Endothelial cell of umbilical vein (primary cell): ENCODE measurements around the gene CDH23. TPM values are rescaled to one million over a fixed set of nuclear protein-coding genes. Genes with fewer than 3 reads are reported as not detected.

Experiments
- BruUV-seq: library from RNA; stranded (reverse); fragments of 400-500 nt; replicated peaks from 2 replicates; lab custom pipeline; 2021; lab: Mats Ljungman, UMichigan
- CTCF ChIA-PET: fragments of 300-600, 350-600 bp; sonication (Branson Sonifier 250); formaldehyde crosslinking; loops from one replicate; lab custom pipeline; 2021; ENCODE audit warnings: antibody characterized with exemption, inconsistent platforms; lab: Charles Lee
- POLR2A ChIA-PET: fragments of 300-600, 350-600 bp; sonication (Branson Sonifier 250); formaldehyde crosslinking; loops from one replicate; lab custom pipeline; 2021; ENCODE audit warnings: antibody characterized with exemption, inconsistent platforms; lab: Charles Lee
- DNase-seq: peaks from one replicate; pipeline ENCODE4 v3.0.0-alpha.2; 2011; ENCODE audit warnings: low read depth, low spot score
- FAIRE-seq: peaks from 2 replicates; lab custom pipeline; 2011; peaks lifted over from hg19 to GRCh38; lab: Jason Lieb, UNC
- H2AFZ ChIP-seq: 2 replicates; pipeline ENCODE4 v1.6.0; 2012; ENCODE audit warnings: low read depth, low read length, control low read depth, inconsistent platforms
- H3K27ac ChIP-seq: 2 replicates; pipeline ENCODE4 v1.5.1; 2011; ENCODE audit warnings: low read depth, mild to moderate bottlenecking, control low read depth, low read length, moderate library complexity; ENCODE audit not compliant: insufficient read depth
- H3K27me3 ChIP-seq, 2 experiments: 2 replicates each; pipeline versions ENCODE4 v1.6.0 to v1.6.1; 2011; ENCODE audit warnings: low read length in 2 of 2, mixed read lengths in 1 of 2; ENCODE audit not compliant: control insufficient read depth in 2 of 2, insufficient read depth in 2 of 2
- H3K36me3 ChIP-seq, 2 experiments: 2 replicates in 1 of 2; 3 replicates in 1 of 2; pipeline ENCODE4 v1.5.1; 2011; ENCODE audit warnings: low read length in 2 of 2, mild to moderate bottlenecking in 1 of 2, moderate library complexity in 1 of 2; ENCODE audit not compliant: control insufficient read depth in 2 of 2, insufficient read depth in 2 of 2; ENCODE audit errors: extremely low read depth in 1 of 2
- H3K4me1 ChIP-seq: 3 replicates; pipeline ENCODE4 v1.5.1; 2011; ENCODE audit warnings: mild to moderate bottlenecking, low read length; ENCODE audit not compliant: control insufficient read depth, insufficient read depth; ENCODE audit errors: extremely low read depth
- H3K4me2 ChIP-seq: 2 replicates; pipeline ENCODE4 v1.6.1; 2011; ENCODE audit warnings: low read length, control low read depth, mixed read lengths; ENCODE audit not compliant: insufficient read depth
- H3K4me3 ChIP-seq, 3 experiments: fragments of 200-600 bp in 1 of 3; sonication (generic), shearing (Covaris generic) in 1 of 3; replicated peaks in 1 of 3; 2 replicates each; pipeline ENCODE4 v1.5.1; 2011 to 2016; ENCODE audit warnings: control low read depth in 3 of 3, low read length in 3 of 3, mild to moderate bottlenecking in 2 of 3, inconsistent platforms in 1 of 3, low read depth in 1 of 3, moderate library complexity in 1 of 3; ENCODE audit not compliant: insufficient read depth in 1 of 3
- H3K79me2 ChIP-seq: 2 replicates; pipeline ENCODE4 v1.6.0; 2012; ENCODE audit warnings: low read length, inconsistent platforms; ENCODE audit not compliant: control insufficient read depth, insufficient read depth
- H3K9ac ChIP-seq: replicated peaks from 2 replicates; pipeline ENCODE3; 2011; ENCODE audit warnings: low read length, control low read depth; ENCODE audit not compliant: insufficient read depth; ENCODE audit errors: extremely low read depth
- H3K9me1 ChIP-seq: replicated peaks from 3 replicates; pipeline ENCODE4 v1.6.0; 2011; ENCODE audit warnings: mild to moderate bottlenecking, low read length; ENCODE audit not compliant: control insufficient read depth, insufficient read depth; ENCODE audit errors: extremely low read depth
- H3K9me3 ChIP-seq: replicated peaks from 2 replicates; pipeline ENCODE4 v1.5.1; 2012; ENCODE audit warnings: low read length, inconsistent platforms; ENCODE audit not compliant: control insufficient read depth, insufficient read depth
- H4K20me1 ChIP-seq: replicated peaks from 2 replicates; pipeline ENCODE3; 2011; ENCODE audit warnings: mild to moderate bottlenecking, low read length; ENCODE audit not compliant: control insufficient read depth, insufficient read depth; ENCODE audit errors: extremely low read depth
- FOS ChIP-seq: IDR thresholded peaks from 2 replicates; pipeline ENCODE4 v1.6.1; 2011; ENCODE audit warnings: mild to moderate bottlenecking, low read length, moderate library complexity, borderline replicate concordance; ENCODE audit not compliant: insufficient read depth
- GATA2 ChIP-seq: IDR thresholded peaks from 2 replicates; pipeline ENCODE4 v1.7.0; 2011; ENCODE audit warnings: low read depth, mild to moderate bottlenecking, moderate library complexity, mixed read lengths, low read length; ENCODE audit not compliant: insufficient read length, insufficient read depth
- JUN ChIP-seq: IDR thresholded peaks from 2 replicates; pipeline ENCODE4 v1.6.1; 2011; ENCODE audit warnings: borderline replicate concordance, low read depth; ENCODE audit not compliant: insufficient read length, insufficient read depth
- POLR2A ChIP-seq: IDR thresholded peaks from 2 replicates; pipeline ENCODE4 v1.6.1; 2012; ENCODE audit warnings: low read depth, mild to moderate bottlenecking, control low read depth, low read length
- POLR2AphosphoS5 ChIP-seq: IDR thresholded peaks from 2 replicates; pipeline ENCODE4 v1.6.1; 2012; ENCODE audit warnings: low read depth, mild to moderate bottlenecking, control low read depth, low read length, moderate library complexity; ENCODE audit not compliant: insufficient read depth
- dilution Hi-C: fragments of 300-500 bp; cut with MboI; formaldehyde crosslinking; loops from one replicate; pipeline ENCODE4 v1.15.0; 2019; ENCODE audit warnings: low sequenced_read_pairs; ENCODE audit not compliant: extremely low pct_ligation_motif_present
- intact Hi-C: fragments of 100-400 bp; cut with micrococcal nuclease; formaldehyde crosslinking; loops from one replicate; pipeline ENCODE4 v1.10.0; 2022
- polyA plus RNA-seq, 4 experiments: library from polyadenylated mRNA; depleted of rRNA in 3 of 4; stranded (reverse) in 3 of 4; unstranded in 1 of 4; fragments of >200 nt; gene quantifications; 2 replicates each; pipeline versions ENCODE4 v1.2.1 to v1.2.3, GENCODE V29; 2011 to 2012; ENCODE audit warnings: missing spikeins in 1 of 4
- total RNA-seq: library from RNA; stranded (reverse); gene quantifications from 2 replicates; pipeline ENCODE4 v1.2.3, GENCODE V29; 2021

Gene CDH23
- total and polyA plus RNA-seq, 2 donors (not counting 3 experiments of a cell fraction or from before 2014, with no cell fraction given): not detected

- DNase-seq (no peak), FAIRE-seq (no peak)
- H3K4me1 ChIP-seq: no peaks in the 10 kb centered on the region
- no peak overlapping the region for H3K27ac ChIP-seq
- no TSS peak for BruUV-seq
- ChIA-PET CTCF (interaction anchor here (1.0 to 7.5 kb wide), 3 partner anchors 141 to 248 kb away, joined by 4 to 80 read pairs (median 5); partner anchors contain the start of gene SLC29A3), POLR2A (no interaction called here)
- no peaks in the 10 kb centered on the region for H3K9me1 ChIP-seq
- TF ChIP-seq POLR2A: no peak
- H2AFZ ChIP-seq: no peak overlapping the region
- no peaks in the 10 kb centered on the region for H3K79me2 ChIP-seq
- H3K4me3 ChIP-seq: no peak overlapping the region
- H3K36me3 ChIP-seq: no peaks in the 10 kb centered on the region
- H3K4me2 ChIP-seq: no peak overlapping the region
- H4K20me1 ChIP-seq: no peaks in the 10 kb centered on the region
- intact Hi-C loops: no loop called here
- dilution Hi-C loops: no loop called here
- no peaks in the 10 kb centered on the region for H3K9me3 ChIP-seq
- no peak overlapping the region for H3K9ac ChIP-seq
- H3K27me3 ChIP-seq: peaks cover 4% of the 10 kb centered on the region in 2 experiments
Measured at GRCh38 chr10:71567006-71567405, 170.3 kb downstream of the CDH23 start.

DNA sequence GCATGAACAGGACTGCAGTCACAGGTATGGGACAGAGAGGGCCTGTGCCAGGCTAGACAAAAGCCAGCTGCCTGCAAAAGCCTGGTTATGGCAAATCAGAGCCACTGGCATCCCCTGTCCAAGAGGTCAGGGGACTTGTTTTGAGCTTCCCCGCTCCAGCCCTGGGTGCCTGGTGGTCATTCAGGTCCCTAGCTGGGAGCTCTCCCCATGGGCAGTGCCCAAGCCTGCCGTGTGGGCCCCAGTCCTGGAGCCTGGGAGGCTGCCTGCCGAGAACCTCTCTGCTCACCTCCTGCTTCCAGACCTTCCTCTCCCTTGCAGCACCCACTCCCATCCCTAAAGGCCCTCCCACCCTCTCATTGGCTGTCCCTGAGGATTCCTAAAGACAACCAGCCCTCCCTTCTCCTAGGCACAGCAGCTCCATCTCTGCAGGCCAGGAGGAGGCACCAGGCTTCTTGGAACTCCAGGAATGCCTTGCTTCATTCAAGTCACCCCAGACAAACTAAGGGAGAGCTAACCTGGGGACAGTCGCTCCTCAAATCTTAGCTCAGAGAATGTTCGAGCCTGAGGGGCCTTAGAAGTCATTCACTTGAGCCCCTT lies 172.3 kb downstream of the CDH23 start:
- no peak for TF ChIP-seq POLR2AphosphoS5
- TF ChIP-seq FOS: no peak
- TF ChIP-seq JUN: no peak
- no peak for TF ChIP-seq GATA2
- FAIRE-seq: no peak
- Histone ChIP-seq H4K20me1 (no peaks in the 10 kb centered on the region), H2AFZ (no peak overlapping the region), H3K9me1 (no peaks in the 10 kb centered on the region), H3K36me3 (no peaks in the 10 kb centered on the region), H3K79me2 (no peaks in the 10 kb centered on the region), H3K27me3 (peaks cover 4% of the 10 kb centered on the region in 2 experiments), H3K4me1 (no peaks in the 10 kb centered on the region), H3K4me3 (no peak overlapping the region), H3K27ac (no peak overlapping the region), H3K4me2 (no peak overlapping the region), H3K9ac (no peak overlapping the region), H3K9me3 (no peaks in the 10 kb centered on the region)
- POLR2A ChIA-PET: no interaction called here
- intact Hi-C loops: no loop called here
- dilution Hi-C loops: no loop called here
- no peak for DNase-seq
- CTCF ChIA-PET: interaction anchor here (0.8 to 7.5 kb wide), 21 partner anchors 11 to 255 kb away, joined by 3 to 111 read pairs (median 5); partner anchors contain the start of genes CDH23 and SLC29A3
- no TSS peak for BruUV-seq
